HEK293 (cell line): Measurements from ENCODE around the gene TESK2.

Source experiments
- SP3 ChIP-seq: fragments of 450-650 bp; formaldehyde crosslinking; IDR thresholded peaks from 2 replicates; pipeline ENCODE4 v1.5.1; 2016; ENCODE audit warnings: missing biosample characterization, missing genetic modification characterization
- ZBTB7A ChIP-seq: fragments of 450-650 bp; formaldehyde crosslinking; IDR thresholded peaks from 2 replicates; pipeline ENCODE4 v1.5.1; 2016; ENCODE audit warnings: low read depth, missing biosample characterization, missing genetic modification characterization
- ZNF112 ChIP-seq: fragments of 450-650 bp; formaldehyde crosslinking; IDR thresholded peaks from 2 replicates; pipeline ENCODE4 v1.5.0; 2017; ENCODE audit warnings: missing biosample characterization, missing genetic modification characterization
- ZNF146 ChIP-seq: fragments of 450-650 bp; formaldehyde crosslinking; IDR thresholded peaks from 2 replicates; pipeline ENCODE4 v1.5.1; 2016; ENCODE audit warnings: missing biosample characterization, missing genetic modification characterization
- ZNF274 ChIP-seq, 2 experiments: fragments of 200-500 bp in 1 of 2; fragments of 450-650 bp in 1 of 2; sonication (Bioruptor generic) in 1 of 2; formaldehyde crosslinking in 1 of 2; IDR thresholded peaks; 2 replicates each; pipeline versions ENCODE4 v1.5.1 to v1.6.1; 2014 to 2016; ENCODE audit warnings: borderline replicate concordance in 1 of 2, inconsistent platforms in 1 of 2, low read length in 1 of 2, missing biosample characterization in 1 of 2, missing genetic modification characterization in 1 of 2
- ZNF426 ChIP-seq: fragments of 450-650 bp; formaldehyde crosslinking; IDR thresholded peaks from 2 replicates; pipeline ENCODE4 v1.5.1; 2017; ENCODE audit warnings: missing biosample characterization, missing genetic modification characterization, mild to moderate bottlenecking, inconsistent platforms, moderate library complexity
- TF ChIP-seq, protein P1 (sequence below): fragments of 450-650 bp; formaldehyde crosslinking; IDR thresholded peaks from 2 replicates; pipeline ENCODE4 v1.5.1; 2016; ENCODE audit warnings: missing biosample characterization, missing genetic modification characterization
- TF ChIP-seq, protein P2 (sequence below): fragments of 450-650 bp; formaldehyde crosslinking; IDR thresholded peaks from 2 replicates; pipeline ENCODE4 v1.5.1; 2016; ENCODE audit warnings: missing biosample characterization, missing genetic modification characterization
- TF ChIP-seq, protein P3 (sequence below): fragments of 450-650 bp; formaldehyde crosslinking; IDR thresholded peaks from 2 replicates; pipeline ENCODE4 v1.5.1; 2016; ENCODE audit warnings: missing biosample characterization, missing genetic modification characterization
- TF ChIP-seq, protein P4 (sequence below): fragments of 450-650 bp; formaldehyde crosslinking; IDR thresholded peaks from 2 replicates; pipeline ENCODE4 v1.5.1; 2016; ENCODE audit warnings: missing biosample characterization, missing genetic modification characterization
- TF ChIP-seq, protein P5 (sequence below): fragments of 450-650 bp; formaldehyde crosslinking; IDR thresholded peaks from 2 replicates; pipeline ENCODE4 v1.5.0; 2017; ENCODE audit warnings: missing biosample characterization, missing genetic modification characterization, borderline replicate concordance
- TF ChIP-seq, protein P6 (sequence below): fragments of 450-650 bp; formaldehyde crosslinking; IDR thresholded peaks from 2 replicates; pipeline ENCODE4 v1.5.1; 2016; ENCODE audit warnings: missing biosample characterization, missing genetic modification characterization, low read depth

DNA sequence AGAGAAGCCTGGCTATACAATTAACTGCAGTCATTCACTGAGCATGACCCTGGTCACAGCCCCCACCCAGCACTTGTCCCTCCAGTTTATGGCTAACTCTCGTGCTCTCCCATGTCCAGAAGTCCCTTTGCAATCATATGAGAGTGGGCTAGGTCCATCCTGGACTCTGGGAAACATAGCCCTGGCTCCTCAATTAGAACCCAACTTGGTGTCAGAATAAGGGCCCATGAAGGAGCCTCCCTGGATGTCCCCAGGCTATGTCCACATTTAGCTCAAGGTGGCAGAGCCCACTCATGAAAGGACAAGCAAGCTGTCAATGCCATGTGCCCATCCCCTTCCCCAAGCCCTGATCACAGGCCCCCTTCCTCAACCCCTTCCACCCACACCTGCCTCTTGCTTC, 191.7 kb downstream of the TESK2 start:
- TF ChIP-seq, protein P1, sequence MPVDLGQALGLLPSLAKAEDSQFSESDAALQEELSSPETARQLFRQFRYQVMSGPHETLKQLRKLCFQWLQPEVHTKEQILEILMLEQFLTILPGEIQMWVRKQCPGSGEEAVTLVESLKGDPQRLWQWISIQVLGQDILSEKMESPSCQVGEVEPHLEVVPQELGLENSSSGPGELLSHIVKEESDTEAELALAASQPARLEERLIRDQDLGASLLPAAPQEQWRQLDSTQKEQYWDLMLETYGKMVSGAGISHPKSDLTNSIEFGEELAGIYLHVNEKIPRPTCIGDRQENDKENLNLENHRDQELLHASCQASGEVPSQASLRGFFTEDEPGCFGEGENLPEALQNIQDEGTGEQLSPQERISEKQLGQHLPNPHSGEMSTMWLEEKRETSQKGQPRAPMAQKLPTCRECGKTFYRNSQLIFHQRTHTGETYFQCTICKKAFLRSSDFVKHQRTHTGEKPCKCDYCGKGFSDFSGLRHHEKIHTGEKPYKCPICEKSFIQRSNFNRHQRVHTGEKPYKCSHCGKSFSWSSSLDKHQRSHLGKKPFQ (tag by site-specific recombination): no peak
- TF ChIP-seq, protein P2, sequence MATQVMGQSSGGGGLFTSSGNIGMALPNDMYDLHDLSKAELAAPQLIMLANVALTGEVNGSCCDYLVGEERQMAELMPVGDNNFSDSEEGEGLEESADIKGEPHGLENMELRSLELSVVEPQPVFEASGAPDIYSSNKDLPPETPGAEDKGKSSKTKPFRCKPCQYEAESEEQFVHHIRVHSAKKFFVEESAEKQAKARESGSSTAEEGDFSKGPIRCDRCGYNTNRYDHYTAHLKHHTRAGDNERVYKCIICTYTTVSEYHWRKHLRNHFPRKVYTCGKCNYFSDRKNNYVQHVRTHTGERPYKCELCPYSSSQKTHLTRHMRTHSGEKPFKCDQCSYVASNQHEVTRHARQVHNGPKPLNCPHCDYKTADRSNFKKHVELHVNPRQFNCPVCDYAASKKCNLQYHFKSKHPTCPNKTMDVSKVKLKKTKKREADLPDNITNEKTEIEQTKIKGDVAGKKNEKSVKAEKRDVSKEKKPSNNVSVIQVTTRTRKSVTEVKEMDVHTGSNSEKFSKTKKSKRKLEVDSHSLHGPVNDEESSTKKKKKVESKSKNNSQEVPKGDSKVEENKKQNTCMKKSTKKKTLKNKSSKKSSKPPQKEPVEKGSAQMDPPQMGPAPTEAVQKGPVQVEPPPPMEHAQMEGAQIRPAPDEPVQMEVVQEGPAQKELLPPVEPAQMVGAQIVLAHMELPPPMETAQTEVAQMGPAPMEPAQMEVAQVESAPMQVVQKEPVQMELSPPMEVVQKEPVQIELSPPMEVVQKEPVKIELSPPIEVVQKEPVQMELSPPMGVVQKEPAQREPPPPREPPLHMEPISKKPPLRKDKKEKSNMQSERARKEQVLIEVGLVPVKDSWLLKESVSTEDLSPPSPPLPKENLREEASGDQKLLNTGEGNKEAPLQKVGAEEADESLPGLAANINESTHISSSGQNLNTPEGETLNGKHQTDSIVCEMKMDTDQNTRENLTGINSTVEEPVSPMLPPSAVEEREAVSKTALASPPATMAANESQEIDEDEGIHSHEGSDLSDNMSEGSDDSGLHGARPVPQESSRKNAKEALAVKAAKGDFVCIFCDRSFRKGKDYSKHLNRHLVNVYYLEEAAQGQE (tag by site-specific recombination): no peak
- TF ChIP-seq ZBTB7A (tag by site-specific recombination) (no peak), ZNF426 (tag by site-specific recombination) (no peak), SP3 (tag by site-specific recombination) (no peak), ZNF146 (no peak), ZNF112 (tag by site-specific recombination) (no peak), ZNF274 (IDR thresholded peaks at IDR 0.05; ENCODE audit: low read length) (no peak), ZNF274 (tag by site-specific recombination; IDR thresholded peaks at IDR 0.05; ENCODE audit: borderline replicate concordance) (no peak)
- TF ChIP-seq, protein P3, sequence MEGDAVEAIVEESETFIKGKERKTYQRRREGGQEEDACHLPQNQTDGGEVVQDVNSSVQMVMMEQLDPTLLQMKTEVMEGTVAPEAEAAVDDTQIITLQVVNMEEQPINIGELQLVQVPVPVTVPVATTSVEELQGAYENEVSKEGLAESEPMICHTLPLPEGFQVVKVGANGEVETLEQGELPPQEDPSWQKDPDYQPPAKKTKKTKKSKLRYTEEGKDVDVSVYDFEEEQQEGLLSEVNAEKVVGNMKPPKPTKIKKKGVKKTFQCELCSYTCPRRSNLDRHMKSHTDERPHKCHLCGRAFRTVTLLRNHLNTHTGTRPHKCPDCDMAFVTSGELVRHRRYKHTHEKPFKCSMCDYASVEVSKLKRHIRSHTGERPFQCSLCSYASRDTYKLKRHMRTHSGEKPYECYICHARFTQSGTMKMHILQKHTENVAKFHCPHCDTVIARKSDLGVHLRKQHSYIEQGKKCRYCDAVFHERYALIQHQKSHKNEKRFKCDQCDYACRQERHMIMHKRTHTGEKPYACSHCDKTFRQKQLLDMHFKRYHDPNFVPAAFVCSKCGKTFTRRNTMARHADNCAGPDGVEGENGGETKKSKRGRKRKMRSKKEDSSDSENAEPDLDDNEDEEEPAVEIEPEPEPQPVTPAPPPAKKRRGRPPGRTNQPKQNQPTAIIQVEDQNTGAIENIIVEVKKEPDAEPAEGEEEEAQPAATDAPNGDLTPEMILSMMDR (tag by site-specific recombination): no peak
- TF ChIP-seq, protein P4, sequence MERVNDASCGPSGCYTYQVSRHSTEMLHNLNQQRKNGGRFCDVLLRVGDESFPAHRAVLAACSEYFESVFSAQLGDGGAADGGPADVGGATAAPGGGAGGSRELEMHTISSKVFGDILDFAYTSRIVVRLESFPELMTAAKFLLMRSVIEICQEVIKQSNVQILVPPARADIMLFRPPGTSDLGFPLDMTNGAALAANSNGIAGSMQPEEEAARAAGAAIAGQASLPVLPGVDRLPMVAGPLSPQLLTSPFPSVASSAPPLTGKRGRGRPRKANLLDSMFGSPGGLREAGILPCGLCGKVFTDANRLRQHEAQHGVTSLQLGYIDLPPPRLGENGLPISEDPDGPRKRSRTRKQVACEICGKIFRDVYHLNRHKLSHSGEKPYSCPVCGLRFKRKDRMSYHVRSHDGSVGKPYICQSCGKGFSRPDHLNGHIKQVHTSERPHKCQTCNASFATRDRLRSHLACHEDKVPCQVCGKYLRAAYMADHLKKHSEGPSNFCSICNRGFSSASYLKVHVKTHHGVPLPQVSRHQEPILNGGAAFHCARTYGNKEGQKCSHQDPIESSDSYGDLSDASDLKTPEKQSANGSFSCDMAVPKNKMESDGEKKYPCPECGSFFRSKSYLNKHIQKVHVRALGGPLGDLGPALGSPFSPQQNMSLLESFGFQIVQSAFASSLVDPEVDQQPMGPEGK (tag by site-specific recombination): no peak
- TF ChIP-seq, protein P5, sequence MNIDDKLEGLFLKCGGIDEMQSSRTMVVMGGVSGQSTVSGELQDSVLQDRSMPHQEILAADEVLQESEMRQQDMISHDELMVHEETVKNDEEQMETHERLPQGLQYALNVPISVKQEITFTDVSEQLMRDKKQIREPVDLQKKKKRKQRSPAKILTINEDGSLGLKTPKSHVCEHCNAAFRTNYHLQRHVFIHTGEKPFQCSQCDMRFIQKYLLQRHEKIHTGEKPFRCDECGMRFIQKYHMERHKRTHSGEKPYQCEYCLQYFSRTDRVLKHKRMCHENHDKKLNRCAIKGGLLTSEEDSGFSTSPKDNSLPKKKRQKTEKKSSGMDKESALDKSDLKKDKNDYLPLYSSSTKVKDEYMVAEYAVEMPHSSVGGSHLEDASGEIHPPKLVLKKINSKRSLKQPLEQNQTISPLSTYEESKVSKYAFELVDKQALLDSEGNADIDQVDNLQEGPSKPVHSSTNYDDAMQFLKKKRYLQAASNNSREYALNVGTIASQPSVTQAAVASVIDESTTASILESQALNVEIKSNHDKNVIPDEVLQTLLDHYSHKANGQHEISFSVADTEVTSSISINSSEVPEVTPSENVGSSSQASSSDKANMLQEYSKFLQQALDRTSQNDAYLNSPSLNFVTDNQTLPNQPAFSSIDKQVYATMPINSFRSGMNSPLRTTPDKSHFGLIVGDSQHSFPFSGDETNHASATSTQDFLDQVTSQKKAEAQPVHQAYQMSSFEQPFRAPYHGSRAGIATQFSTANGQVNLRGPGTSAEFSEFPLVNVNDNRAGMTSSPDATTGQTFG: no peak
- TF ChIP-seq, protein P6, sequence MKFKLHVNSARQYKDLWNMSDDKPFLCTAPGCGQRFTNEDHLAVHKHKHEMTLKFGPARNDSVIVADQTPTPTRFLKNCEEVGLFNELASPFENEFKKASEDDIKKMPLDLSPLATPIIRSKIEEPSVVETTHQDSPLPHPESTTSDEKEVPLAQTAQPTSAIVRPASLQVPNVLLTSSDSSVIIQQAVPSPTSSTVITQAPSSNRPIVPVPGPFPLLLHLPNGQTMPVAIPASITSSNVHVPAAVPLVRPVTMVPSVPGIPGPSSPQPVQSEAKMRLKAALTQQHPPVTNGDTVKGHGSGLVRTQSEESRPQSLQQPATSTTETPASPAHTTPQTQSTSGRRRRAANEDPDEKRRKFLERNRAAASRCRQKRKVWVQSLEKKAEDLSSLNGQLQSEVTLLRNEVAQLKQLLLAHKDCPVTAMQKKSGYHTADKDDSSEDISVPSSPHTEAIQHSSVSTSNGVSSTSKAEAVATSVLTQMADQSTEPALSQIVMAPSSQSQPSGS: no peak
